ENCODE results near the gene PPM1F. TPM values are rescaled to one million over a fixed set of nuclear protein-coding genes. Genes with fewer than 3 reads are reported as not detected.
A peak's percentile ranks its signal among the peaks of the same experiment; 100 is the strongest.

Gene PPM1F, protein sequence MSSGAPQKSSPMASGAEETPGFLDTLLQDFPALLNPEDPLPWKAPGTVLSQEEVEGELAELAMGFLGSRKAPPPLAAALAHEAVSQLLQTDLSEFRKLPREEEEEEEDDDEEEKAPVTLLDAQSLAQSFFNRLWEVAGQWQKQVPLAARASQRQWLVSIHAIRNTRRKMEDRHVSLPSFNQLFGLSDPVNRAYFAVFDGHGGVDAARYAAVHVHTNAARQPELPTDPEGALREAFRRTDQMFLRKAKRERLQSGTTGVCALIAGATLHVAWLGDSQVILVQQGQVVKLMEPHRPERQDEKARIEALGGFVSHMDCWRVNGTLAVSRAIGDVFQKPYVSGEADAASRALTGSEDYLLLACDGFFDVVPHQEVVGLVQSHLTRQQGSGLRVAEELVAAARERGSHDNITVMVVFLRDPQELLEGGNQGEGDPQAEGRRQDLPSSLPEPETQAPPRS
- 10 to 100 TPM; 31.7 to 48.4 (median 42.5) TPM for polyA plus RNA-seq (ENCODE audit: insufficient read length in 3 of 3)
- long read RNA-seq, donor 1, full-length matches to known transcripts, result 5 of 5 reads
- long read RNA-seq, donor 1, partial matches to known transcripts, result 0 of 5 reads
- long read RNA-seq, donor 1, other reads (novel, unspliced or antisense), result 0 of 5 reads
- long read RNA-seq, donor 2, full-length matches to known transcripts, result 10 of 10 reads
- long read RNA-seq, donor 2, partial matches to known transcripts, result 0 of 10 reads
- long read RNA-seq, donor 2, other reads (novel, unspliced or antisense), result 0 of 10 reads
- long read RNA-seq, donor 3, full-length matches to known transcripts, result 16 of 16 reads
- long read RNA-seq, donor 3, partial matches to known transcripts, result 0 of 16 reads
- long read RNA-seq, donor 3, other reads (novel, unspliced or antisense), result 0 of 16 reads
- long read RNA-seq, donor 4, full-length matches to known transcripts, result 8 of 8 reads
- long read RNA-seq, donor 4, partial matches to known transcripts, result 0 of 8 reads
- long read RNA-seq, donor 4, other reads (novel, unspliced or antisense), result 0 of 8 reads
- long read RNA-seq, donor 5, full-length matches to known transcripts, result 15 of 15 reads
- long read RNA-seq, donor 5, partial matches to known transcripts, result 0 of 15 reads
- long read RNA-seq, donor 5, other reads (novel, unspliced or antisense), result 0 of 15 reads
- long read RNA-seq, donor 6, full-length matches to known transcripts, result 4 of 4 reads
- long read RNA-seq, donor 6, partial matches to known transcripts, result 0 of 4 reads
- long read RNA-seq, donor 6, other reads (novel, unspliced or antisense), result 0 of 4 reads
- long read RNA-seq, donor 7, full-length matches to known transcripts, result 7 of 7 reads
- long read RNA-seq, donor 7, partial matches to known transcripts, result 0 of 7 reads
- long read RNA-seq, donor 7, other reads (novel, unspliced or antisense), result 0 of 7 reads
- long read RNA-seq, donor 8, full-length matches to known transcripts, result 13 of 13 reads
- long read RNA-seq, donor 8, partial matches to known transcripts, result 0 of 13 reads
- long read RNA-seq, donor 8, other reads (novel, unspliced or antisense), result 0 of 13 reads
- long read RNA-seq, donor 9, full-length matches to known transcripts, result 4 of 4 reads
- long read RNA-seq, donor 9, partial matches to known transcripts, result 0 of 4 reads
- long read RNA-seq, donor 9, other reads (novel, unspliced or antisense), result 0 of 4 reads
- long read RNA-seq, donor 10, full-length matches to known transcripts, result 4 of 4 reads
- long read RNA-seq, donor 10, partial matches to known transcripts, result 0 of 4 reads
- long read RNA-seq, donor 10, other reads (novel, unspliced or antisense), result 0 of 4 reads
- long read RNA-seq, donor 11, full-length matches to known transcripts, result 6 of 6 reads
- long read RNA-seq, donor 11, partial matches to known transcripts, result 0 of 6 reads
- long read RNA-seq, donor 11, other reads (novel, unspliced or antisense), result 0 of 6 reads
- long read RNA-seq, donor 12, full-length matches to known transcripts, result 2 of 2 reads
- long read RNA-seq, donor 12, partial matches to known transcripts, result 0 of 2 reads
- long read RNA-seq, donor 12, other reads (novel, unspliced or antisense), result 0 of 2 reads
- long read RNA-seq, donor 13, full-length matches to known transcripts, result 15 of 15 reads
- long read RNA-seq, donor 13, partial matches to known transcripts, result 0 of 15 reads
- long read RNA-seq, donor 13, other reads (novel, unspliced or antisense), result 0 of 15 reads
- long read RNA-seq, donor 14, full-length matches to known transcripts, result 3 of 3 reads
- long read RNA-seq, donor 14, partial matches to known transcripts, result 0 of 3 reads
- long read RNA-seq, donor 14, other reads (novel, unspliced or antisense), result 0 of 3 reads
- long read RNA-seq, donor 15, full-length matches to known transcripts, result 5 of 5 reads
- long read RNA-seq, donor 15, partial matches to known transcripts, result 0 of 5 reads
- long read RNA-seq, donor 15, other reads (novel, unspliced or antisense), result 0 of 5 reads
- long read RNA-seq, donor 16, full-length matches to known transcripts, result 22 of 22 reads
- long read RNA-seq, donor 16, partial matches to known transcripts, result 0 of 22 reads
- long read RNA-seq, donor 16, other reads (novel, unspliced or antisense), result 0 of 22 reads

DNA sequence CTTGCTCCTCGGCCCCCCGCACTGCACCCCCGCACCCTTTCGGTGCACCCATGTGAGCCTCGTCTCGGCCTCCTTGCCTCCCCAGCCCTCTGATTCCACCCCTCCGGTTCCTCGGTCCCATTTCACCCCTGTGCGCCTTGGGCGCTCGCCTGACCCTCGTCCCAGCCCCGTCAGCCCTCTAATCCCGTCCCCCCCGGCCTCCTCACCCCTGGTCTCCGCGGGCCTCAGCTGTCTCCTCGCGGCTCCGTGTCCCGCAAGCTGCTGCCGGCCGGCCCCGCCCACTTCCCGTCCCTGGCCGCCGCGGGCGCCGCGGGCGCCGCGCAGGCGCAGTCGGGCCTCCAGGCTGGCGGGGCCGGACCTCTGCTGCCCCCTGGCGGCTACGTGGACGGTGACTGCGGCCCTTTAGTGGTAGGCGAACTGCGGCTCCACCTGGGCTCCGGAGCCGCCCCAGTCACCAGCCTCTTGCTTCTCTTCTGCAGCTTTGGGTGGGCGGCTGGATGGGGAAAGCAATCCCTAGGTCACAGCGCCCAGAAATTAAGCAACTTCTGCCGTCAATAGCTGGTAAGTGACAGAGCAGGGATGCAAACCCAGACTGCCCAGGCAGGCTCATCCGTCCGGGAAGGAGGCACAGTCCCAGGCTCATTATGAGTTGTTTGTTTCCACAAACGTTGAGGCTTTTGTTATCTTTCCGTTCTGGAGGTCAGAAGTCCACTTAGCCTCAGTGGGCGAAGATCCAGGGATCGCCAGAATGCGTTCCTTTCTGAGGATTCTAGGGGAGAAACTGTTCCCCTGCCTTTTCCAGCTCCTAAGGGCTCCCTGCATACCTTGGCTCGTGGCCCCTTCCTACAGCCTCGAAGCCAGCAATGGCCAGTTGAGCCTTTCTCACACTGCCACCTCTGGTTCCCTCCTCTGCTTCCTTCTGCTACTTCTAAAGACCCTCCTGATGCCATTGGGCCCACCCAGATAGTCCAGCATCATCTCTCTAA is at the start of gene PPM1F:
PPM1F (minus strand) TSS at position 263 of the 986 bp plus-strand sequence. CDS start 6,800 bp downstream, outside the sequence.
- peak in 9 of 11 donors; percentile 41 to 81 (median 65) for DNase-seq (ENCODE audit: extremely low read depth in 1 of 11, low read depth in 9 of 11, low spot score in 4 of 11)

DNA sequence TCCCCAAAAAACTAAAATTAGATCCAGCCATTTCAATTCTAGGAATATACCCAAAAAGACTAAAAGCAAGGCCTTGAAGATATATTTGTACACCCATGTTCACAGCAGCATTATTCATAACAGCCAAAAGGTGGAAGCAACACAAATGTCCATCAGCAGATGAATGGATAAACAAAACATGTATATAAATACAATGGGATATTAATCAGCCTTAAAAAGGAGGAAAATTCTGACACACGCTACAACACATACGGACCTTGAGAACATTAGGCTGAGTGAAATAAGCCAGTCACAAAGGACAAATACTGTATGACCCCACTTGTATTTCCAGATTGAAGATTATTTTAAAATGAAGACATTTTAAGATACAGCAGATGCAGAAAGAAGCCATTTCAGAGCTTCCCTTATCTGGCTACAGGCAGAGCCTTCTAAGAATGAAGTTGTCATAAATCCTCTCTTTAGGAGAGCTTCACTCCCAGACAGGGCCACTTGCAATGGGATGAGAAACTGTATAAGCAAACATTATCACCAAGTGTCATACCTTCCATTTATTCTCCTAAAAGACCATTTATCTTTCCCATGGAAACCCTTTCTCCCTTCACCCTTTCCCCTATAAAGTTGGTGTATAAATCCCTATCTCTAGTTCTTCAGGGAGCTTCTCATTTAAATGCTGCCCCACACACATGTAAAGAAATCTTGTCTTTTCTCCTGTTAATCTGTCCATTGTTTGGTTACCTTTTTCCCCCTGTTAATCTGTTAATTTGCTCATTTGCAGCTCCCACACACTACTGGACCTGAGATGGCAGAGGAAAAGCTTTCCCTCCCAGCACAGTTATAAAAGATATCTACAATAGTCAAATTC is 49.2 kb upstream of the PPM1F start:
- DNase-seq (ENCODE audit: extremely low read depth in 1 of 11, low read depth in 9 of 11, low spot score in 4 of 11), result no peak

DNA sequence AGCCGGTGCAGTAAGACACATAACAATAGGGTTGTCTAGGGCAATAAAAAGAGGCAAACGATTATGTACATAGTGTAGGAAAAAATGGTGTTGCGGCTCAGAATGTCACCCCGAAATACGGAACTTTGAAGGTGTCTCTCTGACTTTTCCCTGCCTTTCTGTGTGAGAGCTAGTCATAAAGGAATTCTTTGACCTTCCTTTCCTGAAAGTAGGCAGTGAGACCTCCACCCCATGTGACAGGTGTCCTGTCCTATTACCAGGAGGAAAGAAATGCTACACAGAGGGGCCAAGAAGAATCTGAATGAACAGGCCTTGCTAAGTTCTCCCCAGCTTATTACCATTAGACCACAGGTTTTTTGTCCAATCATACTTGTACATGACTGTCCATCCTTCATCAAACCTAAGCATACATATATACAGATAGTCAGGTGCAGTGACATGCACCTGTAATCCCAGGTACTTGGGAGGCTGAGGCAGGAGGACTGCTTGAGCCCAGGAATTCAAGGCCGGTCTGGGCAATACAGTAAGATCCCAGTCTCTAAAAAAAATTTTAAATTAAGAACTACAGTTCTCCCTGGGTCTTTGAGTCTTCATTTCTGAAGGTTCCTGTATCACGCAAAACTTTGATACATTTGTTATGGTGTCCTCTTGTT is 46.1 kb upstream of the PPM1F start:
- DNase-seq (ENCODE audit: extremely low read depth in 1 of 11, low read depth in 9 of 11, low spot score in 4 of 11), result no peak

DNA sequence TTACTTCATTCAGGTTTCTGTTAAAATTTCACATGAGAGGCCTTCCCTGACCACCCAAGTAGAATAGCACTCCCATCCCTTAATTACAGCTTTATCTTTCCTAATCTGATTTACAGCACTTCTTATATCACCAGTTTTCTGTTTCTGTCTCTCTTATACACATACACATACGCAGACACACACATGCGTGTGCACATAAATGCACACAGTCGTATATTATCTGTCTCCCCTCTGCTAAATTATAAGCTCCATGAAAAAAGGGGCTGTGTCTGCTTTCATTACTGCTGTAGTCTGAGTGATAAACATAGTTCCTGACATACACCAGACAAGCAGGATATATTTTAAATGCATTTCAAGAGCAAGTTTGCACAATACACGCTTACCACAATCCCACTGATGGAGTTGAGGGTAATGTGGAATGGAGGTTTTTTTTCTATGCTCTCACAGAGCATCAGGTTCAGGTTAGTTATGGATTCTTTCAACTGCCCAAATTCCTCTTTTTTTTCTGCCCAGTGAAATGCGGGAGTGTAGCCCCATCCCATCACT is 43.6 kb upstream of the PPM1F start:
- no peak for DNase-seq (ENCODE audit: extremely low read depth in 1 of 11, low read depth in 9 of 11, low spot score in 4 of 11)

- no peak for DNase-seq (ENCODE audit: extremely low read depth in 1 of 11, low read depth in 9 of 11, low spot score in 4 of 11)
These were observed 43.0 kb upstream of the PPM1F start for GRCh38 chr22:21995660-21996059.

DNA sequence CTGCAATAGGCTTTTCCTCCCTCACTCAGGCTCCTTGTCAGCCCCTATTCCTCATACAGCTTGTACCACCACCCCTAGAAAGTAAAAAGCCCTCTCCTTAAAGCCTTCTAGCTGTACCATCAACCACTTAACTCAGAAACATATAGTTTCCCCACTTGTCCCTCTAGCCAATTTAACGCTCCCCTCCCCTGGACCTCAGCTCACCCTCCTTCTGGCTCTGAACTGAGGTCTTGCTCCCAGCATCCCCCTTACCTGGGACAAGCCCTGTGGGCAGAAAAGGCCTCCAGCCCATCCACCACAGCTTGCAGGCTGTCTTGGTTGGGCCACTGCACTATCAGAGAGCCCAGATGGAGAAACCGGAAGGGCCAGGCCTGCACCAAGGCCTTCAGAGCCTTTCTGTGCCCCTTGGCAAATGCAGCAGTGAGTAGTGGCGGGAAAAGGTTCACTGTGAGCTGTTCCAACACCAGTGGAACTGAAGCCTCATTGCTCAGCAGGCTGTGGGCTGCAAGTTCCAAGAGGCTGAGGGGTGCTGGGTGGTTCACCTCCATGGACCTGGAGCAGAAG is 42.3 kb upstream of the PPM1F start:
- DNase-seq (ENCODE audit: extremely low read depth in 1 of 11, low read depth in 9 of 11, low spot score in 4 of 11), result no peak

GRCh38 chr22:21992593-21993237 is 40.1 kb upstream of the PPM1F start:
- no peak for DNase-seq (ENCODE audit: extremely low read depth in 1 of 11, low read depth in 9 of 11, low spot score in 4 of 11)

GRCh38 chr22:21991774-21992173 is 39.1 kb upstream of the PPM1F start:
- no peak for DNase-seq (ENCODE audit: extremely low read depth in 1 of 11, low read depth in 9 of 11, low spot score in 4 of 11)

DNA sequence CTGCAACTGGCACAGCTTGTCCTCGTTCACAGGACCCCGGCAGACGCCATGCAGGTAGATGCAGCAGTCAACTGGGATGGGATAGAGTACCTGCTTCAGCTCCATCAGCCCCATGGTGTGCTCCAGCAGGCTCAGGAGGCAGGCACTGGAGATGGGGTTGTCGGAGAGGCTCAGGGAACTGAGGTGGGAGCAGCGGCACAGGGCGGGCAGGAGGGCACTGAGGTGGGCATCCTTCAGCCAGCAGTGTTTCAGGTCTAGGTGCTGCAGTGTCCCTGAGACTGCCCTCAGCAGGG is 38.6 kb upstream of the PPM1F start:
- DNase-seq (ENCODE audit: extremely low read depth in 1 of 11, low read depth in 9 of 11, low spot score in 4 of 11), result no peak

GRCh38 chr22:21990445-21991303 is 38.0 kb upstream of the PPM1F start:
- DNase-seq (ENCODE audit: extremely low read depth in 1 of 11, low read depth in 9 of 11, low spot score in 4 of 11), result no peak

DNA sequence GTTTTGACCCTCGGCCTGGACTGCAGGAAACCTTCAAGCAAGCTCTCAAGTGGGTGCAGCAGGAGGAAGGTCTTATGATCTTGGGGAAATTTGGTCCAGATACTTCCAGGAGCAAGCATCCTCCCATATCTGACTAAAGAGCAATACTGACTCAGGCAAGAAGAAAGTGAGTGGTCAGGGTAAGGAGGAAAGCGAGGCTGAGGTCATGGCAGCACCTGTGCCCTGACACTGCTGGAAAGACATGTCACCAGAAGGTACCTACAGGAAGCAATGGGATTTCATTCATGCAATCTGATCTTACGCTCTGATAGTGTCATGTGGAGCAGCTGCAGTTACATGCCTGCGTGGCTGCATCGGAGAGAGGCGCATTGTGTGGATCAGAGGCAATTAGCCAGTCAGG is 36.4 kb upstream of the PPM1F start:
- DNase-seq (ENCODE audit: extremely low read depth in 1 of 11, low read depth in 9 of 11, low spot score in 4 of 11), result no peak

DNA sequence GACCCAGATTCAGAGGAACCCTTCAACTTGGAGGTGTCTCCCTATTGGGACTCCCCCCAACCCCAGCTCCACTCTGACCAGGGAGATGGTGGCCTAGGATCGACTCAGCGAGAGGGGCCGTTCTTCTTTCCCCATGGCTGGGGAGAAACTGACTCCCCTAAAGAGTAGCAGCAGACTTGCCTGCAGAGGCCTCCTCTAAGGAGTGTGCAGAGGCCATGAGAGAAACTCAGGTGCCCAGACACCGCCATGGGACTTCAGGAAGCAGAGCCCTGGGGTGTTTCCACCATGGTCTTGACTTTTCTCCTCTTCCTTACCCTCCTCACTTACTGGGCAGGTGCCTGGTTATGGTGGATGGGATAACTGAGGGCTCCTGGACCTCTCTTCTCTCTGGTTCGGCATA is 32.6 kb upstream of the PPM1F start:
- no peak for DNase-seq (ENCODE audit: extremely low read depth in 1 of 11, low read depth in 9 of 11, low spot score in 4 of 11)
